ENCODE measurements around the gene PSMC6.

GRCh38 chr14:52678591-52678990, 28.4 kb upstream of the PSMC6 start:
- TF ChIP-seq CTCF (IDR thresholded peaks at IDR 0.05) (no peak), POLR2A (IDR thresholded peaks at IDR 0.05) (no peak)

Data from breast epithelium (tissue), 3 donors.